Smooth muscle cell (in vitro differentiated cells): ENCODE data around the gene SLC36A4. TPM values are rescaled to one million over a fixed set of nuclear protein-coding genes. Genes with fewer than 3 reads are reported as not detected.
A peak's percentile ranks its signal among the peaks of the same experiment; 100 is the strongest.

Source experiments
- DNase-seq: peaks from one replicate; lab custom pipeline; 2025; ENCODE audit not compliant: unreplicated experiment; lab: John Stamatoyannopoulos, UW
- H2AFZ ChIP-seq: fragments of 200-600 bp; sonication (generic); 2 replicates; pipeline ENCODE4 v1.6.0; 2016; ENCODE audit warnings: antibody characterized with exemption, low read depth, mild to moderate bottlenecking
- H3F3A ChIP-seq: fragments of 200-600 bp; sonication (generic); 2 replicates; pipeline ENCODE4 v1.6.0; 2017; ENCODE audit warnings: antibody characterized with exemption, low read depth
- H3K27ac ChIP-seq: fragments of 200-600 bp; sonication (generic); 2 replicates; pipeline ENCODE4 v1.5.1; 2016; ENCODE audit warnings: low read depth, mild to moderate bottlenecking
- H3K27me3 ChIP-seq: fragments of 200-600 bp; sonication (generic); 2 replicates; pipeline ENCODE4 v1.6.1; 2016; ENCODE audit warnings: low read depth, mild to moderate bottlenecking
- H3K36me3 ChIP-seq: fragments of 200-600 bp; sonication (generic); 2 replicates; pipeline ENCODE4 v1.5.1; 2016; ENCODE audit warnings: low read depth
- H3K4me1 ChIP-seq: fragments of 200-600 bp; sonication (generic); 2 replicates; pipeline ENCODE4 v1.5.1; 2016; ENCODE audit warnings: low read depth
- H3K4me2 ChIP-seq: fragments of 200-600 bp; sonication (generic); 2 replicates; pipeline ENCODE4 v1.6.0; 2016; ENCODE audit warnings: mild to moderate bottlenecking
- H3K4me3 ChIP-seq: fragments of 200-600 bp; sonication (generic); 2 replicates; pipeline ENCODE4 v1.5.1; 2016; ENCODE audit warnings: mild to moderate bottlenecking
- H3K79me2 ChIP-seq: fragments of 200-600 bp; sonication (generic); 2 replicates; pipeline ENCODE4 v1.6.0; 2016; ENCODE audit warnings: low read depth, mild to moderate bottlenecking
- H3K9ac ChIP-seq: fragments of 200-600 bp; sonication (generic); 2 replicates; pipeline ENCODE4 v1.6.0; 2016; ENCODE audit warnings: low read depth
- H3K9me3 ChIP-seq: fragments of 200-600 bp; sonication (generic); replicated peaks from 2 replicates; pipeline ENCODE4 v1.5.1; 2016; ENCODE audit warnings: low read depth
- H4K20me1 ChIP-seq: fragments of 200-600 bp; sonication (generic); 2 replicates; pipeline ENCODE4 v1.6.0; 2016; ENCODE audit warnings: low read depth
- CTCF ChIP-seq: fragments of 200-600 bp; sonication (generic); IDR thresholded peaks from 2 replicates; pipeline ENCODE4 v1.5.1; 2017; ENCODE audit warnings: borderline replicate concordance, mild to moderate bottlenecking, antibody characterized with exemption; ENCODE audit not compliant: insufficient read depth, poor library complexity, severe bottlenecking
- WGBS: methylation state at CpG from one replicate; pipeline ENCODE4 v1.1.7; 2016; ENCODE audit warnings: low lambda C conversion rate; 5-methylcytosine and 5-hydroxymethylcytosine counted together
- polyA plus RNA-seq: library from polyadenylated mRNA; unstranded; fragments of >200 nt; fragmentation: Nextera tagmentation; extraction: Ambion mirVana; gene quantifications from 2 replicates; pipeline ENCODE4 v1.2.1, GENCODE V29; 2016
- total RNA-seq: library from RNA; depleted of rRNA; stranded (reverse); fragments of >200 nt; gene quantifications from 2 replicates; pipeline ENCODE4 v1.2.3, GENCODE V29; 2014

Gene SLC36A4
- total and polyA plus RNA-seq, 2 experiments from 2014 or later = 30.5 to 48.6 TPM

GRCh38 chr11:93198215-93198845 lies 539 bp upstream of the SLC36A4 start:
- Histone ChIP-seq H2AFZ (peak overlapping the region; percentile 64), H3K79me2 (peaks cover 36% of the 10 kb centered on the region), H3K27me3 (no peaks in the 10 kb centered on the region), H3K9me3 (no peaks in the 10 kb centered on the region), H3K27ac (peak overlapping the region; percentile 92), H3K9ac (peak overlapping the region; percentile 96), H3K4me3 (peak overlapping the region; percentile 63), H3F3A (no peaks in the 10 kb centered on the region), H3K4me2 (peak overlapping the region; percentile 82), H4K20me1 (no peaks in the 10 kb centered on the region), H3K4me1 (peaks cover 4% of the 10 kb centered on the region), H3K36me3 (no peaks in the 10 kb centered on the region)
- no peak for TF ChIP-seq CTCF
- DNase-seq = no peak
- WGBS = 31% methylated on average over 14 of the region's 14 CpGs

DNA sequence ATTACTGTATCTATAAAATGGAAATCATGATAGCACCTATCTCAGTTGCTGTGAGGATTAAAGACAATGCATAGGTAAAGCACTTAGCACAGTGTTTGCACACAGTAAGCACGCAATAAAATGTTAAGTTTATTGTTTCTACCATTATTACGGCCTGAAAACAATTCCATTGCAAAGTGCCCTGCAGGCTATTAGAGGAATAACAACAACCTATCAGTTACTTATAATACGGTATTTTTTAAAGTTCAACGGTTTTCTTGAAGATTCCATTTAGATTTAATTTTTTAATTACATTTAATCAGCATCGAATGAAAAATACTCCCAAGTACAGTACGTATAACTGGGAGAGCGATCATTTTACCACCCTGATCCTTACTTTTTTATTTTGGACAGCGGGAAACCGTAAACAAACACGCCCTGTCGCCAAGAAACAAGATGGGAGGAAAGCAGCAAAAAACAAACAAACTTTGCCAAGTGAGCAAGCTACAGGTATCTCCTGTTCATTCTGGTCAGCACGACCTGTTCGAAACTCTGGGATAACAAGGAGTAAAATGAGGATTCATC lies 893 bp downstream of the SLC36A4 start:
- Histone ChIP-seq H3K27me3 (no peaks in the 10 kb centered on the region), H3K9me3 (no peaks in the 10 kb centered on the region), H4K20me1 (no peaks in the 10 kb centered on the region), H3K4me2 (peak overlapping the region; percentile 82), H3K4me3 (peak overlapping the region; percentile 63), H3K9ac (peak overlapping the region; percentile 96), H3K27ac (peak overlapping the region; percentile 92), H3F3A (no peaks in the 10 kb centered on the region), H2AFZ (peak overlapping the region; percentile 64), H3K79me2 (peaks cover 49% of the 10 kb centered on the region), H3K36me3 (no peaks in the 10 kb centered on the region), H3K4me1 (peaks cover 19% of the 10 kb centered on the region)
- TF ChIP-seq CTCF = peak; percentile 56
- no peak for DNase-seq
- WGBS = 4% methylated on average over 13 of the region's 13 CpGs

DNA sequence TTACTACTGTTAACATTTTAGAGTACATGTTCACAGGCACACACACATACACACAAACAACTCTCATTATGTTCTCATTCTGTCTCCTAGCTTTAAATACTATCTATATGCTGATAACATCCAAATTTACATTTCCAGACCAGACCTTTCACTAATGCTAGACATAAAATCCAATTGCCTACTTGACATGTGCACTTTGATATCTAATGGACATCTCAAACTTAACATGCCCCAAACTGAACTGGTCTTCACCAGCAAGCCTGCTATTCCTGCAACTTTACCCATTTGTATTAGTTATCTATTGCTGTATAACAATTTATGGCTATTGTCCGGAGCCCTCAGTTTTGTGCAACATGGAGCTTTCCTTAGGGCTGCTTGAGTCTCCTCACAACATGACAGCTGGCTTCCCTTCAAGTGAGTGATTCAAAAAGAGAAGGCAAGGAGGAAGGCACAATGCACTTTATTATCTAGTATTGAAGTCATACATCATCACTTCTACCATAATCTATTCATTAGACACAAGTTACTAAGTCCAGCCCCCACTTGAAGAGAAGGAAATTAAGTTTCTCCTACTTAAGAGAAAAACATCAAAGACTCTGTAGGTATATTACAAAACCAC lies 3.0 kb downstream of the SLC36A4 start:
- H3K4me1 ChIP-seq = peaks cover 24% of the 10 kb centered on the region
- no peaks in the 10 kb centered on the region for H4K20me1 ChIP-seq
- no peaks in the 10 kb centered on the region for H3K36me3 ChIP-seq
- no peaks in the 10 kb centered on the region for H3K9me3 ChIP-seq
- no peak overlapping the region for H3K4me2 ChIP-seq
- no peak overlapping the region for H2AFZ ChIP-seq
- H3K27me3 ChIP-seq = no peaks in the 10 kb centered on the region
- H3F3A ChIP-seq = peaks cover 7% of the 10 kb centered on the region
- DNase-seq = no peak
- H3K9ac ChIP-seq = no peak overlapping the region
- no peak overlapping the region for H3K4me3 ChIP-seq
- 91% methylated on average over 1 of the region's 1 CpG for WGBS
- H3K79me2 ChIP-seq = peaks cover 67% of the 10 kb centered on the region
- no peak overlapping the region for H3K27ac ChIP-seq
- no peak for TF ChIP-seq CTCF
